GM12873 (cell line): ENCODE measurements around the gene DFFA.
A peak's percentile ranks its signal among the peaks of the same experiment; 100 is the strongest.

Experiments
- CTCF ChIP-seq: IDR thresholded peaks from 2 replicates; pipeline ENCODE4 v1.5.1; 2012; ENCODE audit warnings: low read depth, mild to moderate bottlenecking, moderate library complexity, low read length, control low read depth; ENCODE audit not compliant: insufficient read depth; ENCODE audit errors: missing control alignments

DFFA gene

GRCh38 chr1:10510520-10511493 is 38.5 kb upstream of the DFFA start:
- no peak for TF ChIP-seq CTCF

- TF ChIP-seq CTCF: no peak
These were observed 37.6 kb upstream of the DFFA start for GRCh38 chr1:10509809-10510509.

GRCh38 chr1:10508511-10508951 is 36.2 kb upstream of the DFFA start:
- TF ChIP-seq CTCF: no peak

- peak; percentile 89 for TF ChIP-seq CTCF
These were observed 35.0 kb upstream of the DFFA start for GRCh38 chr1:10507111-10507879.

GRCh38 chr1:10506677-10507047 is 34.3 kb upstream of the DFFA start:
- TF ChIP-seq CTCF: no peak

- TF ChIP-seq CTCF: no peak
These were observed 31.9 kb upstream of the DFFA start for GRCh38 chr1:10504249-10504648.
